ENCODE data around the gene EIF3A.

- TF ChIP-seq SIX5 (IDR thresholded peaks at IDR 0.05; ENCODE audit: borderline replicate concordance in 1 of 2, insufficient read depth in 1 of 2, low read depth in 1 of 2, low read length in 2 of 2) (no peak), CTCF (IDR thresholded peaks at IDR 0.05 in 2 of 3, conservative IDR thresholded peaks at IDR 0.05 in 1 of 3; ENCODE audit: insufficient read depth in 2 of 3, low read depth in 1 of 3, low read length in 3 of 3) (no peak), NR1H2 (CRISPR knock-in tag; IDR thresholded peaks at IDR 0.05) (no peak), POLR2AphosphoS5 (IDR thresholded peaks at IDR 0.05; ENCODE audit: control insufficient read depth, insufficient read depth, low read depth, low read length) (no peak), PHF21A (IDR thresholded peaks at IDR 0.05; ENCODE audit: borderline replicate concordance, low read depth) (no peak), ZNF175 (CRISPR knock-in tag; IDR thresholded peaks at IDR 0.05; ENCODE audit: low read depth) (no peak), UBTF (IDR thresholded peaks at IDR 0.05; ENCODE audit: borderline replicate concordance in 1 of 2, low read depth in 2 of 2, low read length in 2 of 2) (no peak), EP300 (IDR thresholded peaks at IDR 0.05; ENCODE audit: low read length) (no peak), TCF3 (CRISPR knock-in tag; IDR thresholded peaks at IDR 0.05) (no peak), TAF15 (IDR thresholded peaks at IDR 0.05; ENCODE audit: low read depth, low read length) (no peak), ZBTB49 (CRISPR knock-in tag; IDR thresholded peaks at IDR 0.05; ENCODE audit: borderline replicate concordance) (no peak), ZFPM2 (CRISPR knock-in tag; IDR thresholded peaks at IDR 0.05) (no peak), JUN (IDR thresholded peaks at IDR 0.05; ENCODE audit: borderline replicate concordance, low read depth, low read length) (no peak), JUN (CRISPR knock-in tag; IDR thresholded peaks at IDR 0.05; ENCODE audit: borderline replicate concordance) (no peak)
These were observed 57.1 kb downstream of the EIF3A start for GRCh38 chr10:119023553-119023868.

Data from K562 (cell line).